Erythroblast (primary cell): Measurements from ENCODE around the gene ZBTB38.

Experiments used
- GATA1 ChIP-seq: IDR thresholded peaks from 2 replicates; pipeline ENCODE4 v1.6.1; 2011; ENCODE audit warnings: low read depth, mild to moderate bottlenecking, control low read depth, low read length, moderate library complexity
- POLR2A ChIP-seq: IDR thresholded peaks from 2 replicates; pipeline ENCODE4 v1.6.1; 2011; ENCODE audit warnings: mild to moderate bottlenecking, low read length

- TF ChIP-seq POLR2A: no peak
- TF ChIP-seq GATA1: no peak
Measured at GRCh38 chr3:141333836-141334626, 34.3 kb upstream of the ZBTB38 start.
